Activated T-helper 17 cell treated with anti-CD3 and anti-CD28 coated beads, Interleukin-2, amount 50 U/mL, for 72 hours (primary cell): ENCODE measurements around the gene DOCK2. TPM values are rescaled to one million over a fixed set of nuclear protein-coding genes. Genes with fewer than 3 reads are reported as not detected.
"Not testable (repeated sequence)": the region's sequence is repeated elsewhere in the genome, so short reads cannot be mapped to it uniquely, and the experiment has no call there.

Experiments used
- ATAC-seq: fragments of 150-1000 bp; cut with Tn5 transposase; replicated peaks from 2 replicates; pipeline ENCODE4 v1.10.0; 2021; ENCODE audit warnings: mild to moderate bottlenecking, moderate library complexity
- H3K27ac Mint-ChIP-seq: one replicate; pipeline ENCODE4 v1.8.0; 2022; ENCODE audit warnings: mixed read lengths
- H3K27me3 Mint-ChIP-seq: one replicate; pipeline ENCODE4 v1.8.0; 2022; ENCODE audit warnings: mixed read lengths
- H3K36me3 Mint-ChIP-seq: one replicate; pipeline ENCODE4 v1.8.0; 2022; ENCODE audit warnings: low read depth, mild to moderate bottlenecking, mixed read lengths
- H3K4me1 Mint-ChIP-seq: one replicate; pipeline ENCODE4 v1.8.0; 2022; ENCODE audit warnings: mixed read lengths
- H3K4me3 Mint-ChIP-seq: one replicate; pipeline ENCODE4 v1.8.0; 2022; ENCODE audit warnings: mild to moderate bottlenecking, mixed read lengths
- H3K9me3 Mint-ChIP-seq: one replicate; pipeline ENCODE4 v1.8.0; 2022; ENCODE audit warnings: mixed read lengths
- total RNA-seq, 2 donors: library from RNA; stranded (reverse); gene quantifications; one replicate each; pipeline ENCODE4 v1.2.3, GENCODE V29; 2022

The DOCK2 gene
- total RNA-seq, 2 donors from 2014 or later, result 229 to 244 TPM

GRCh38 chr5:169706758-169707450, 69.8 kb downstream of the DOCK2 start:
- H3K4me3 Mint-ChIP-seq, result peak overlapping the region; percentile 53

DNA sequence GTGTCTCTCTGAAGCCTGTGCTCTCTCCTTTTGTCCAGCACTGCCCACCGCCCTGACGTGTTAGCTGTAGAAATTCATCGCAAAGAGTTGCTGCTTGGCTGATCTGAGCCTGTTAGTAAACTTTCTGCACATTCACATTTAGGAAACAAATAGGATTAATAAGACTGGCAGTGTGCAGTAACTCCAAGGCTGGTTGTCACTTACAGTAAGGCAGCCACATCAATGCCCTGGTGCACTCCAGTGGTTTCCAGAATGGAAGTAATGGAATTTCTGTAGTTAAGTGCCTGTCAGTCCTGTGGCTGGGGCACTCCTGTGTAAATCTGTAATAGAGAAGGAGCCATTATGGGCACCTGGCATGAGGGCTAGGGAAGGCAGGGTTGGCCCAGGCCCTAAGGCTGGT, 70.6 kb downstream of the DOCK2 start:
- no peak for ATAC-seq
- Mint-ChIP-seq H3K36me3 (peaks cover 100% of the 10 kb centered on the region), H3K27ac (peak overlapping the region; percentile 89), H3K27me3 (no peaks in the 10 kb centered on the region), H3K4me1 (peaks cover 26% of the 10 kb centered on the region), H3K4me3 (no peak overlapping the region), H3K9me3 (no peaks in the 10 kb centered on the region)

More at GRCh38 chr5:169706758-169707450, 69.8 kb downstream of the DOCK2 start:
- Mint-ChIP-seq H3K4me1 (peaks cover 26% of the 10 kb centered on the region), H3K27ac (peak overlapping the region; percentile 89), H3K27me3 (no peaks in the 10 kb centered on the region), H3K9me3 (no peaks in the 10 kb centered on the region), H3K36me3 (peaks cover 100% of the 10 kb centered on the region)
- peak; percentile 46 for ATAC-seq

DNA sequence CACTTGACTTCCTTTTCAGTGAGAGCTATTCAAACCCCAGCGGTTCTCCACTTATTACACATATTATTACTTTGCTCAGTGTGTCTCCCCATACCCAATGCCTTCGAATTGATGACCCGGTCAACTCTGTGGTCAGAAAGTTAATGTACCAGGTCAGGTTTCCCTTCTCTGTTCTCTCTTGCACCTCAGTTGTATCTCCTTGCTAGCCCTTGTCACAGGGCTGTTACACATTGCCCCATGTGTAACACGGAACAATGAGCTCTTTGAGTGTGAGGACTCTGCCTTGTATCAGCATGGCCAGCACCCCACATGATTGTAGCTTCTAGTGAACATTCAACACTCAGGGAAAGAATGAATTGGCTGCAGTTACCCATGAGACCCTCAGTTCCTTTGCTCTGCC, 73.6 kb downstream of the DOCK2 start:
- Mint-ChIP-seq H3K9me3 (no peaks in the 10 kb centered on the region), H3K4me3 (no peak overlapping the region), H3K27me3 (no peaks in the 10 kb centered on the region), H3K27ac (peak overlapping the region; percentile 54), H3K36me3 (peaks cover 100% of the 10 kb centered on the region), H3K4me1 (peaks cover 9% of the 10 kb centered on the region)
- ATAC-seq, result no peak

GRCh38 chr5:169711551-169712225, 74.6 kb downstream of the DOCK2 start:
- ATAC-seq, result no peak
- Mint-ChIP-seq H3K36me3 (peaks cover 100% of the 10 kb centered on the region), H3K27ac (no peak overlapping the region)

DNA sequence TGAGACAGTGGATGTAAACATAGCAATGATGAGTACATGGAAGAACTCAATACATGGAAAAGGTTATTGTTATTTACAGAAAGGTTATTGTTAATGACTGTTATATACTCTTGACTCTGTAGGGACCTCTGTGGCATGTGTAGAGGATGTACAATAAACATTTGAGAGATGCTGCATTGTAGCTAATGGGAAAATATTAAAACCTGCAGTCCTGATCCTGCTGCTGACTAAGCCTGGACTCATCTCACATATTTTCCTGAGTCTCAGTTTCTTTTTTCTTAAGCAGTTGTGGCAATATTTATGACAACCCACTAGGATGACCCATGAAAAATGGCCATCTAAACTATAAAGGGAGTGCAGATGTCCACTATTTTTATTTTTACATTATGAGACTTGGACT, 75.4 kb downstream of the DOCK2 start:
- H3K4me3 Mint-ChIP-seq, result no peak overlapping the region
- H3K27ac Mint-ChIP-seq, result no peak overlapping the region
- peaks cover 100% of the 10 kb centered on the region for H3K36me3 Mint-ChIP-seq
- H3K9me3 Mint-ChIP-seq, result no peaks in the 10 kb centered on the region
- H3K4me1 Mint-ChIP-seq, result peaks cover 12% of the 10 kb centered on the region
- ATAC-seq, result no peak
- H3K27me3 Mint-ChIP-seq, result no peaks in the 10 kb centered on the region

More at GRCh38 chr5:169711551-169712225, 74.6 kb downstream of the DOCK2 start:
- H3K9me3 Mint-ChIP-seq, result no peaks in the 10 kb centered on the region
- no peaks in the 10 kb centered on the region for H3K27me3 Mint-ChIP-seq
- peaks cover 12% of the 10 kb centered on the region for H3K4me1 Mint-ChIP-seq
- H3K4me3 Mint-ChIP-seq, result no peak overlapping the region

DNA sequence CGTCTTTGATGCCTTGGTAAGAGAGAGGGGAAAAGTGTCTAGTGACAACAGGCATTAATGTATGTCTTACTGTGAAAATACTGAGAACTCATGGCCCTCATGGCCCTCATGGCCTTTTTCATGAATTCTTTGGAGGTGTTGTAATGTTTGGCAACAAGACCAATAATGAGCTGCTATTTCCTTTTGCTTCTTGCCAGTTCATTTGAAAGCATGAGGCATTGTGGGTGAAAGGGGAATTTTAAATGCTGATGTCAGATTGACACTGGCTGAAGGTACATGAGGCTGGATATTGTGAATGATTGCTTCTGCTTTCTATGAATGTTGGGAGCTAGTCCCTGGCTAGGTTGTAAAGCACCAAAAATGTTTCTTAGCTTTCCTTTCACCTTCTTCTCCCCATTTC, 79.2 kb downstream of the DOCK2 start:
- H3K4me3 Mint-ChIP-seq, result no peak overlapping the region
- H3K4me1 Mint-ChIP-seq, result peaks cover 18% of the 10 kb centered on the region
- peaks cover 3% of the 10 kb centered on the region for H3K9me3 Mint-ChIP-seq
- H3K36me3 Mint-ChIP-seq, result peaks cover 100% of the 10 kb centered on the region
- ATAC-seq, result peak; percentile 44
- H3K27me3 Mint-ChIP-seq, result no peaks in the 10 kb centered on the region
- H3K27ac Mint-ChIP-seq, result peak overlapping the region; percentile 79

GRCh38 chr5:169717288-169717687, 80.2 kb downstream of the DOCK2 start:
- Mint-ChIP-seq H3K4me3 (no peak overlapping the region), H3K36me3 (peaks cover 100% of the 10 kb centered on the region), H3K27me3 (no peaks in the 10 kb centered on the region), H3K4me1 (peaks cover 18% of the 10 kb centered on the region), H3K9me3 (peaks cover 3% of the 10 kb centered on the region), H3K27ac (no peak overlapping the region)
- ATAC-seq, result no peak

GRCh38 chr5:169719360-169720314, 82.6 kb downstream of the DOCK2 start:
- Mint-ChIP-seq H3K4me3 (no peak overlapping the region), H3K36me3 (peaks cover 100% of the 10 kb centered on the region), H3K27me3 (no peaks in the 10 kb centered on the region), H3K4me1 (peaks cover 18% of the 10 kb centered on the region), H3K9me3 (peaks cover 3% of the 10 kb centered on the region), H3K27ac (no peak overlapping the region)
- ATAC-seq, result peak; percentile 85

- ATAC-seq, result no peak
- H3K27me3 Mint-ChIP-seq, result no peaks in the 10 kb centered on the region
- peaks cover 100% of the 10 kb centered on the region for H3K36me3 Mint-ChIP-seq
- H3K4me1 Mint-ChIP-seq, result peaks cover 6% of the 10 kb centered on the region
- peaks cover 3% of the 10 kb centered on the region for H3K9me3 Mint-ChIP-seq
- no peak overlapping the region for H3K4me3 Mint-ChIP-seq
- H3K27ac Mint-ChIP-seq, result no peak overlapping the region
Observed at GRCh38 chr5:169721771-169722170, 84.7 kb downstream of the DOCK2 start.

GRCh38 chr5:169723103-169723831, 86.2 kb downstream of the DOCK2 start:
- Mint-ChIP-seq H3K27ac (no peak overlapping the region), H3K9me3 (peaks cover 3% of the 10 kb centered on the region), H3K36me3 (peaks cover 100% of the 10 kb centered on the region), H3K4me1 (peaks cover 13% of the 10 kb centered on the region), H3K4me3 (no peak overlapping the region), H3K27me3 (no peaks in the 10 kb centered on the region)
- no peak for ATAC-seq

GRCh38 chr5:169724303-169725087, 87.4 kb downstream of the DOCK2 start:
- Mint-ChIP-seq H3K4me1 (peaks cover 11% of the 10 kb centered on the region), H3K4me3 (no peak overlapping the region), H3K9me3 (peaks cover 3% of the 10 kb centered on the region), H3K27ac (no peak overlapping the region), H3K36me3 (peaks cover 100% of the 10 kb centered on the region), H3K27me3 (no peaks in the 10 kb centered on the region)
- ATAC-seq, result no peak

DNA sequence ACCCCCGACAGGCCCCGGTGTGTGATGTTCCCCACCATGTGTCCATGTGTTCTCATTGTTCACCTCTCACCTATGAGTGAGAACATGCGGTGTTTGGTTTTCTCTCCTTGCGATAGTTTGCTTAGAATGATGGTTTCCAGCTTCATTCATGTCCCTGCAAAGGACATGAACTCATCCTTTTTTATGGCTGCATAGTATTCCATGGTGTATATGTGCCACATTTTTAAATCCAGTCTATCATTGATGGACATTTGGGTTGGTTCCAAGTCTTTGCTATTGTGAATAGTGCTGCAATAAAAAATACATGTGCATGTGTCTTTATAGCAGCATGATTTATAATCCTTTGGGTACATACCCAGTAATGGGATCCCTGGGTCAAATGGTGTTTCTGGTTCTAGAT, 88.6 kb downstream of the DOCK2 start:
- not testable (repeated sequence) for H3K9me3 Mint-ChIP-seq, ATAC-seq, H3K4me3 Mint-ChIP-seq, H3K27me3 Mint-ChIP-seq, H3K27ac Mint-ChIP-seq
- peaks cover 100% of the 10 kb centered on the region for H3K36me3 Mint-ChIP-seq
- H3K4me1 Mint-ChIP-seq, result peaks cover 16% of the 10 kb centered on the region

- no peak for ATAC-seq
- no peak overlapping the region for H3K4me3 Mint-ChIP-seq
- H3K4me1 Mint-ChIP-seq, result peaks cover 27% of the 10 kb centered on the region
- H3K9me3 Mint-ChIP-seq, result no peaks in the 10 kb centered on the region
- H3K27ac Mint-ChIP-seq, result peak overlapping the region; percentile 2
- H3K36me3 Mint-ChIP-seq, result peaks cover 100% of the 10 kb centered on the region
- no peaks in the 10 kb centered on the region for H3K27me3 Mint-ChIP-seq
Observed at GRCh38 chr5:169728418-169728817, 91.3 kb downstream of the DOCK2 start.
